CD4-positive, alpha-beta T cell treated with Interferon alpha-2 for 1 hour (primary cell): ENCODE data around the gene AQP12B.

ENCODE experiments used
- DNase-seq, 2 donors: peaks; one replicate each; pipeline ENCODE4 v3.0.0-alpha.2; 2020 to 2022

Gene AQP12B

GRCh38 chr2:240717681-240718581 lies 35.2 kb upstream of the AQP12B start:
- DNase-seq, result no peak

GRCh38 chr2:240717181-240717641 lies 34.5 kb upstream of the AQP12B start:
- DNase-seq, result no peak

DNA sequence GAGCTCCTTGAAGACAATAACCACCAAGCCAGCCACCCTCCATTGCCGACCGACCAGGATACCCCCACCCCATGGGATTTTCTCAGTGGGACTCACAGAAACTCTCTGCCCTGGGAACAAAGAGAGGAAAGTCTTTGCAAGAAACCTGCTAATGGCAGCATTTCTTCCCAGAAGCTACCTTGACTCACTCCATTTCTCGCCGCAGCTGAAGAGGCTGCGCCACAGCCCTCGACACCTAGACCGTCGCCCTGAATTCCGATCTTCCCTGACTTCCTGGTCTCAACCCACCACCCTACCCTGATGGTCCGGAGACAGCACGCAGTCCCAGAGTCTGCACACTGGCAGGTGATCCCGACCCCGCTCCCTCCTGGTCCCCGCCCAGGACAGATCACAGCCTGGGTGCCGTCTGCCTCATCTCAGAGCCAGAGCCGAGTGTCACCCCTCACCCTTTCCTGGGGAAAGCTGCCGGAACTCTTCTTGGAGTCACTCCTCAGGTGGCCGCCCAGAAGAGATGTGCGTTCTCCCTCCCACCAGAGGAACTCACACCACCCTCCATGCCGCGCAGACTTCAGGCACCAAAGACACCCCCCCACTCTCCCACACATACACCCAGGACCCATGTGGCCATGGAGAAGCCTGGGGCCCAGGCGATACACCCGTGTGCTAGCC lies 33.6 kb upstream of the AQP12B start:
- DNase-seq, result no peak

DNA sequence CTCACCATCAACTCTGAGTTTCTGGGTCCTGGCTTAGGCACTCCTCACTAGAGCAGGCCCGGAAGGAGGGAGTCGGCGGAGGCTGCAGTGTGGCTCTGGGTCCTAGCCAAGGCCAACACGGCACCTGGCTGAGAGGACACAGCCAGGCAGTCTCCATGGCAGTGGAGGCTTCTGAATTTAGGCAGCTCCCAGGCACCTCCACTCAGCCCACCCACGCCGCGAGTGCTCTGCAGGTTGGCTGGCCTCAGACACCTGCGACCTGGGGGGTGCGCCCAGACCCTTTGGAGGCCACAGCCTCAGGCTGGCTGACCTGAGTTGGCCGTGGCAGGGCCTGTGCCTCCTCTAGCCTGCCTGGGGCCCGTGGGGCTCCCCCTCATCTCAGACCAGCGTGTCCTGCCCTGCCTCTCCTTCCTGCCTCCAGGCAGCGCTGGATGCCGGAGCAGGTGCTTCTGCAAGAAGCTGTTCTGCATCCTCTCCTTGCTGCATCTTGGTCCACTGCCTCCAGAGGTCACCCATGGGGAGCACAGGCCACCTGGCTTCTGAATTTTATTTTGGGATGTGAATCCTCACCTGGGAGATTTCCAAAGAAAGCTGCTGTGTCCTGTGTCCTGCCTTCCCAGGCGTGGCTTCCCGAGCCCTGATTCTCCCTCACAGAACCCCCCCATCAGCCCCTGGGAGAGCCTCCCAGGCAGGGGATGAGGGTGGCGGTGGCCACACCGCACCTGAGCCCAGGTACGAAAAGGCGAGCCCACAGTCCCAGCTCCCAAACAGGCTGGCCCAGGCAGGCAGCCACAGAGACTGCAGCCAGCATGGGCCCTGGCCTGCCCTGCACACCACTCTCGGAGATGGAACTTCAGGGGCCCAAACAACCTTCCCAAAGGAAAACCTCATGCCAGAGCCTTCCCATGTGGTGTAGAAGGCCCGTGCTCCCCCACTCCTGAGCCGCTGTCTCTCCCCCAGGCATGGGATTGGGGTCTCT lies 32.4 kb upstream of the AQP12B start:
- DNase-seq, result no peak

GRCh38 chr2:240713928-240714746 lies 31.5 kb upstream of the AQP12B start:
- DNase-seq, result no peak

- DNase-seq, result no peak
Observed at GRCh38 chr2:240713071-240713927, 30.6 kb upstream of the AQP12B start.

DNA sequence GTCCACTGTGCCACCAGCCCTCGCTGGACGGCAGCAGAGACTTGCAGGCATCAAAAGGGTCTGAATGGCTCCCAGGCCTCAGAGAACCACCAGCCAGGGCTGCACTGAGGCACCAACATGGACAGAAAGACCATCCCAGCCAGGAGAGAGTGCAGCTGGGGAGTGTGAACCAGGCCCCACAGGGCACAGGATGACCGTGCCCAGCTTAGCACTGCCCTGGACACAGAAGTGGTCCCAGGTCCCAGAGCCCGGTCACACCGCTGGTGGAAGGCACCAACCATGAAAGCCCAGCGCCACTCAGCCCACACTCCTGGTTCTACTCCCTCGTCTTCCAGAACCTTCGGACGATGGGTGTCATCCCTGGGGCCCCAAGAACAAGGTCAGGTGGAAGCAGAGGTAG lies 29.4 kb upstream of the AQP12B start:
- no peak for DNase-seq

DNA sequence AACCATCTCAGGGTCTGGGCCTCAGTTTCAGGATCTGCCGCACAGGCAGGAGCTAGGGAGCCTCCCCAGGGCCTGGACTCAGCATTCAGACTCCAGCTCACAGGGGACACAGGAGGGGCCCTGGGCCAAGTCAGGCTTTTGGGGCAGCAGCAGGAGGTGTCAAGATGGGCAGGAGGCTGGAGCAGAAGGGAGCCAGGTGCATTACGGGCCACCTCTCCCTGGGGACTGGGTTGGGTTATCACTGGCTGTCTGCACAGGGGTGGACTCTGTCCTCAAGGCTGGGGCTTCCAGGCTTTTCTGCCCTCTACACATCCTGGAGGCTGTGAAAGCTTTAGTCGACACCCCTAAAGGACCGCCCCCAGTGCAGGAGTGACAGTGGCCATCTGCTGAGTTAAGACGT lies 29.0 kb upstream of the AQP12B start:
- no peak for DNase-seq

DNA sequence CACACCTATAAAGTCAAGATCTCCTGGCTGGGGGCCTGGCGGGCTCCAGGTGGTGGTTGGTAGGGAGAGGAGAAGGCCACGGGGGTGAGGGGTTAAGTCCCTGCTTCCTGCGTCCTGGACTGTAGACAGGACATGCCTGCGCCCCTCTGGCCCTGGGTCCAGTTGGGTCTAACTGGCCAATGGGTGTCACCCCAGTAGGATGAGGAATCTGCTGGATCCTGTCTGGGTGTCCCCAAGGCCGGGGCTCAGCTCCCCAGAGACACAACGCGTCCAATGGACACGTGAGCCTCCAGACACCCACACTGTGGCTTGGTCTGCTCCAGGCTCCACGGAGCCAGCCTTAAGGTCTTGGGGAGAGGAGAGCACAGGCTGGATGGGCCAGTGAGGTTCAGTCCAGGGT lies 28.6 kb upstream of the AQP12B start:
- no peak for DNase-seq

DNA sequence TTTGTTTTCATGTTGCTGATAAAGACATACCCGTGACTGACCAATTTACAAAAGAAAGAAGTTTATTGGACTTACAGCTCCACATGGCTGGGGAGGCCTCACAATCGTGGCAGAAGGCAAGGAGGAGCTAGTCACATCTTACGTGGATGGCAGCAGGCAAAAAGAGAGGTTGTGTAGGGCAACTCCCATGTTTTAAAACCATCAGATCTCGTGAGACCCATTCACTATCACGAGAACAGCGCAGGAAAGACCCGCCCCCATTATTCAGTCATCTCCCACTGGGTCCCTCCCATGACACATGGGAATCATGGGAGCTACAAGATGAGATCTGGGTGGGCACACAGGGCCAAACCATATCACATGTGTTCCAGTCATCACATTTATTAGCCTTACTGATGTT lies 25.8 kb upstream of the AQP12B start:
- no peak for DNase-seq

DNA sequence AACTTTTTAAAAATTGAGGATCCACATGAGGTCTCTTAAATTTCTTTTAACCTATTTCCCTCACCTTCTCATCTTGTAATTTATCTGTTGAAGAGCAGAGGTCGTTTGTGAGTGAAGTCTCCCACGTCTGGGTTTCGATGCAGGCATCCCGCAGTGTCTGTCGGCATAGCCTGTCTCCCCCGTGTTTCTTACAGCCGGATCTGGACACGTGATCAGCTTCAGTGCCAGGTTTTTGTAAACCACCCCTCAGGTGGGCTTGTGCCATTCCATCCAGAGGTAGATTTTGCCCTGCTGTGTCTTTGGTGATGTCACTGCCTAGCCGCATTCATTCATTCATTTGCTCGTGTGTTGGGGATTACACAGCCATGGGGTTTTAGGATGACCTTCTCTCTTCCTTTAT lies 25.1 kb upstream of the AQP12B start:
- DNase-seq, result no peak

DNA sequence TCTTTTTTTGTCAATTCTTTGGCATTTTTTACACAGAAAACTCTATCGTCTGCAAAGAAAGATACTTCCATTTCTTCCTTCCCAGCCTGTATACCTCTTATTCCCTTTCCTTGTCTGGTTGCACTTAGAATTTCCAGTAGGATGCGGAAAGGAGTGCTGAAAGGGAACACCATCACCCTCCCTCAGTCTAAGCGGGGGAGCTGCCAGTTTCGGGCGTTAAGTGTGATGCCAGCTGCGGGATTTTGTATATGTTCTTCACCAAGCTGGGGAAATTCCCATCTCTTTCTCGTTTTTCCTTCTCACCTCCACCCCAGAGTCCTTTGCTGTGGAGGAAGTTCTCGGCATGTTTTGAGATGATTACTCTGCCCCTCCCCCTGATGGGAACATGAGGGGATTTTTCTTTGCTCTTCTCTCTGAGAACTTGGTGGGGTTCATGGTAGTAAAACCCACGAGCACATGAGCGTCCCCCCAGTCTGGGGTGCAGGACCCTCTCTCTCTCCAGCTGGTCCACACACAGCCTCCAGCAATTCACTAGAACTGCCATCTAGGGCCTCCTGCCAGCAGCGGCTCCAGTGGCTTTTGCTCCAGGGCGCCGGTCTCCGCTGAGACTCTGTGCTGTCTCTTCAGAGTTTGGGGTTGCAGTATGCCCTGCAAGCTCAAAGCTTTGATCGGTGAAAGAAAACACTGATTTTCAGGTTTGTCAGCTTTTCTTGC lies 24.5 kb upstream of the AQP12B start:
- DNase-seq, result no peak

GRCh38 chr2:240705204-240705791 lies 22.6 kb upstream of the AQP12B start:
- peak in 1 of 2 donors; percentile 8 for DNase-seq

GRCh38 chr2:240704651-240705050 lies 22.0 kb upstream of the AQP12B start:
- DNase-seq, result peak in 1 of 2 donors; percentile 20

- no peak for DNase-seq
Observed at GRCh38 chr2:240703417-240704341, 21.0 kb upstream of the AQP12B start.

DNA sequence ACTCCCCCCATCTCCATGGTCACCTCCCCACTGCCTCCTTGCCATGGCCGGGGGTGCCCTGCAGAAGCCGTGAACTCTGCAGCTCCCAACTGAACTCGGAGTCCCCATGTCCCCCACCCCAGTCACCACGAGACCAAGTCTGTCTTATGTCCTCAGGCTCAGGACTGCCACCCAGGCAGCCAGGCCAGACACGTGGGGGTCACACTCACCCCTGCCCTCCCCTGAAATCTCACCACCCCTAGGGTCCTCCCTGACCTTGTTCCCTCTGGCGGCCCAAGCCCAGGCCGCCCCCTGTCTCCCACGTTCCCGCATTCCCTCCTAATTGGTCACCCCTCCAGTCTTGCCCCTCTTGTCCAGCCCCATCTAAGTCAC lies 19.9 kb upstream of the AQP12B start:
- DNase-seq, result no peak

DNA sequence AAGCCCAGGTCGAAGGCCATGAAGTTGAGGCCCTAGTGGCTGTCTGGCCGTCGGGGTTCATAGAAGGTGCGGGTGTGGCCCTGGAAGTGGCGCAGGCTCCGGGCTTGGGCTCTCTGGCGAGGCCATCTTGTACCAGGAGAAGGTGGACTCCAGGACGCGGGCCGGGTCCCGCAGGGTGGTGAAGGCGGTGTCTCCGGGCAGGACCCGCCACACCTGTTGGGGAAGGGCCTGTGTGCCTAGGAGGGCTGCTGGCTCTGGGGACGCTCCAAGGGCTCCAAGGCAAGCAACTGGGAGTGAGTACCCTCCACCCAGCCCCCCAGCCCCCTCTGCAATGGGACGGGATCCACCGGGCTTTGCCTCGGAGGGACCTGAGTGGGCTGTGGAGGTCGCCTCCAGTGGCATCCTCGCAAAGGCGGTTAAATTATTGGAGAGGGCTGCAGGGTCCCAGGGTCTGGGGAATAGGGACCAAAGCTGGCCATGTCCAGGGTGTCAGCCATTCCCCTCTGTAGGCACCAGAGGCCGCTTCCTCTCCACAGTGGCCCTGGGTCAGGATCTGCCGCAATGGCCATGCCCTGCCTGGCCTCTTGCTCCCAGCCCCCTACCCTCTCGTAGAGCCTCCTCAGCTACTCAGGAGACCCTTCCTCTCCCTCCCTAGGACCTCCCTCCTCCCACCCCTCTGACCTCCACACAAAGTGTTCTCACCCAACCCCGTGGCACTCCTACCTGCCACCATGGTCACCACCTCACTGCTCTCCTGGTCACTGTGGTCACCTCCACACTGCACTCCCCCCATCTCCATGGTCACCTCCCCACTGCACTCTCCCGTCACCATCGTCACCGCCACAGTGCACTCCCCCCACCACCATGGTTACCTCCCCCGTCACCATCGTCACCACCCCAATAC lies 19.3 kb upstream of the AQP12B start:
- DNase-seq, result no peak
